GM18517 (cell line): ENCODE measurements around the gene GSTP1.
"Not testable (repeated sequence)": the region's sequence is repeated elsewhere in the genome, so short reads cannot be mapped to it uniquely, and the experiment has no call there.

Experiments used
- ATAC-seq: cut with Tn5 transposase; IDR thresholded peaks from one replicate; pipeline ENCODE4 v1.9.1; 2021; ENCODE audit warnings: mild to moderate bottlenecking, moderate library complexity; ENCODE audit not compliant: unreplicated experiment

Gene GSTP1

GRCh38 chr11:67562963-67563704 is 20.5 kb upstream of the GSTP1 start:
- no peak for ATAC-seq

GRCh38 chr11:67563705-67564114 is 19.9 kb upstream of the GSTP1 start:
- ATAC-seq = not testable (repeated sequence)

GRCh38 chr11:67564230-67564629 is 19.4 kb upstream of the GSTP1 start:
- no peak for ATAC-seq

GRCh38 chr11:67571443-67571842 is 12.2 kb upstream of the GSTP1 start:
- ATAC-seq = no peak

GRCh38 chr11:67572305-67572704 is 11.3 kb upstream of the GSTP1 start:
- no peak for ATAC-seq

GRCh38 chr11:67572747-67573419 is 10.7 kb upstream of the GSTP1 start:
- ATAC-seq = no peak

GRCh38 chr11:67574938-67575337 is 8.7 kb upstream of the GSTP1 start:
- ATAC-seq = no peak

- ATAC-seq = no peak
Measured at GRCh38 chr11:67576735-67577475, 6.7 kb upstream of the GSTP1 start.

- ATAC-seq = no peak
Measured at GRCh38 chr11:67577951-67578350, 5.7 kb upstream of the GSTP1 start.

GRCh38 chr11:67581469-67581868 is 2.1 kb upstream of the GSTP1 start:
- no peak for ATAC-seq

- no peak for ATAC-seq
Measured at GRCh38 chr11:67582011-67582410, 1.6 kb upstream of the GSTP1 start.

GRCh38 chr11:67584205-67584880 is 731 bp downstream of the GSTP1 start:
- no peak for ATAC-seq

GRCh38 chr11:67584881-67585873 is 1.6 kb downstream of the GSTP1 start:
- no peak for ATAC-seq

GRCh38 chr11:67585911-67586310 is 2.3 kb downstream of the GSTP1 start:
- ATAC-seq = no peak

- ATAC-seq = no peak
Measured at GRCh38 chr11:67586568-67587250, 3.1 kb downstream of the GSTP1 start.

- ATAC-seq = peak; percentile 38
Measured at GRCh38 chr11:67588136-67588503, 4.5 kb downstream of the GSTP1 start.

- not testable (repeated sequence) for ATAC-seq
Measured at GRCh38 chr11:67588899-67589415, 5.3 kb downstream of the GSTP1 start.

GRCh38 chr11:67592880-67593564 is 9.4 kb downstream of the GSTP1 start:
- no peak for ATAC-seq

- ATAC-seq = no peak
Measured at GRCh38 chr11:67593565-67593905, 9.9 kb downstream of the GSTP1 start.
